H9 (cell line): ENCODE measurements around the gene ARHGAP15. TPM values are rescaled to one million over a fixed set of nuclear protein-coding genes. Genes with fewer than 3 reads are reported as not detected.
A peak's percentile ranks its signal among the peaks of the same experiment; 100 is the strongest.

ENCODE experiments used
- DNase-seq: peaks from one replicate; pipeline ENCODE4 v3.0.0-alpha.2; 2017
- H2AFZ ChIP-seq: one replicate; pipeline ENCODE4 v1.6.1; 2013; ENCODE audit warnings: mild to moderate bottlenecking, low read length, control low read depth, moderate library complexity
- H2AK5ac ChIP-seq: 2 replicates; pipeline ENCODE4 v1.6.1; 2013; ENCODE audit warnings: low read length, control low read depth, mixed read lengths; ENCODE audit not compliant: insufficient read length
- H2BK120ac ChIP-seq: one replicate; pipeline ENCODE4 v1.6.1; 2013; ENCODE audit warnings: low read depth, mild to moderate bottlenecking, low read length, control low read depth, inconsistent platforms; ENCODE audit not compliant: poor library complexity, severe bottlenecking
- H2BK12ac ChIP-seq: 2 replicates; pipeline ENCODE4 v1.6.1; 2013; ENCODE audit warnings: low read length, control low read depth, mixed read lengths, low read depth; ENCODE audit not compliant: insufficient read length
- H2BK15ac ChIP-seq: 2 replicates; pipeline ENCODE4 v1.6.1; 2013; ENCODE audit warnings: low read depth, low read length, control low read depth
- H2BK20ac ChIP-seq: one replicate; pipeline ENCODE4 v1.6.1; 2013; ENCODE audit warnings: low read depth, mild to moderate bottlenecking, low read length, control low read depth, inconsistent platforms; ENCODE audit not compliant: poor library complexity, severe bottlenecking
- H2BK5ac ChIP-seq: 2 replicates; pipeline ENCODE4 v1.6.1; 2013; ENCODE audit warnings: low read length, control low read depth, mixed read lengths; ENCODE audit not compliant: insufficient read length
- H3K14ac ChIP-seq: 2 replicates; pipeline ENCODE4 v1.6.1; 2013; ENCODE audit warnings: low read length, control low read depth; ENCODE audit not compliant: insufficient read depth
- H3K18ac ChIP-seq: 2 replicates; pipeline ENCODE4 v1.6.1; 2013; ENCODE audit warnings: low read depth, mild to moderate bottlenecking, mixed read lengths, low read length, control low read depth; ENCODE audit not compliant: insufficient read length
- H3K23ac ChIP-seq: 2 replicates; pipeline ENCODE4 v1.6.1; 2013; ENCODE audit warnings: low read length, control low read depth, mixed read lengths, low read depth; ENCODE audit not compliant: insufficient read length
- H3K23me2 ChIP-seq: 2 replicates; pipeline ENCODE4 v1.6.1; 2013; ENCODE audit warnings: low read depth, mild to moderate bottlenecking, mixed read lengths, low read length, control low read depth; ENCODE audit not compliant: insufficient read length, poor library complexity, severe bottlenecking
- H3K27ac ChIP-seq: 2 replicates; pipeline ENCODE4 v1.5.1; 2013; ENCODE audit warnings: low read length, control low read depth, mixed read lengths, low read depth; ENCODE audit not compliant: insufficient read length
- H3K27me3 ChIP-seq: 2 replicates; pipeline ENCODE4 v1.6.1; 2013; ENCODE audit warnings: low read length, control low read depth, inconsistent platforms; ENCODE audit not compliant: insufficient read depth
- H3K4ac ChIP-seq: 2 replicates; pipeline ENCODE4 v1.6.1; 2013; ENCODE audit warnings: low read depth, mild to moderate bottlenecking, control low read depth, inconsistent platforms, low read length, moderate library complexity
- H3K4me1 ChIP-seq: 2 replicates; pipeline ENCODE4 v1.6.1; 2013; ENCODE audit warnings: low read length, control low read depth, inconsistent platforms; ENCODE audit not compliant: insufficient read depth
- H3K4me2 ChIP-seq: 2 replicates; pipeline ENCODE4 v1.6.1; 2013; ENCODE audit warnings: low read length, control low read depth, mixed read lengths; ENCODE audit not compliant: insufficient read length, insufficient read depth
- H3K56ac ChIP-seq: 2 replicates; pipeline ENCODE4 v1.6.1; 2013; ENCODE audit warnings: low read depth, mild to moderate bottlenecking, mixed read lengths, low read length, control low read depth; ENCODE audit not compliant: insufficient read length
- H3K79me1 ChIP-seq: 2 replicates; pipeline ENCODE4 v1.6.1; 2013; ENCODE audit warnings: low read depth, mild to moderate bottlenecking, moderate library complexity, low read length, control low read depth, inconsistent platforms; ENCODE audit not compliant: insufficient read depth, poor library complexity, severe bottlenecking
- H3K79me2 ChIP-seq: 2 replicates; pipeline ENCODE4 v1.6.1; 2013; ENCODE audit warnings: low read length, control low read depth, inconsistent platforms; ENCODE audit not compliant: insufficient read depth
- H3K9ac ChIP-seq: 2 replicates; pipeline ENCODE4 v1.6.1; 2013; ENCODE audit warnings: low read length, control low read depth, mixed read lengths; ENCODE audit not compliant: insufficient read length; ENCODE audit errors: extremely low read depth
- H3K9me3 ChIP-seq: one replicate; pipeline ENCODE4 v1.6.1; 2013; ENCODE audit warnings: low read depth, low read length, inconsistent platforms; ENCODE audit not compliant: control insufficient read depth
- H3T11ph ChIP-seq: one replicate; pipeline ENCODE4 v1.6.1; 2013; ENCODE audit warnings: mild to moderate bottlenecking, low read length, control low read depth, inconsistent platforms
- H4K20me1 ChIP-seq: one replicate; pipeline ENCODE4 v1.6.1; 2013; ENCODE audit not compliant: control insufficient read depth, insufficient read length, insufficient read depth
- H4K5ac ChIP-seq: 2 replicates; pipeline ENCODE4 v1.6.1; 2013; ENCODE audit warnings: low read depth, mild to moderate bottlenecking, mixed read lengths, low read length, control low read depth; ENCODE audit not compliant: insufficient read length
- H4K8ac ChIP-seq: replicated peaks from 2 replicates; pipeline ENCODE4 v1.6.1; 2013; ENCODE audit warnings: low read length, control low read depth, mixed read lengths, low read depth; ENCODE audit not compliant: insufficient read length
- H4K91ac ChIP-seq: 2 replicates; pipeline ENCODE4 v1.6.1; 2013; ENCODE audit warnings: low read depth, mild to moderate bottlenecking, moderate library complexity, mixed read lengths, low read length, control low read depth; ENCODE audit not compliant: insufficient read length
- H3K27ac Mint-ChIP-seq, 3 experiments: 2 replicates in 2 of 3; 3 replicates in 1 of 3; pipeline ENCODE4 v1.8.0; 2020 to 2021; ENCODE audit warnings: mixed read lengths in 3 of 3, mild to moderate bottlenecking in 1 of 3, moderate library complexity in 1 of 3
- H3K27me3 Mint-ChIP-seq: 2 replicates; pipeline ENCODE4 v1.8.0; 2021; ENCODE audit warnings: low read depth, mild to moderate bottlenecking, moderate library complexity, mixed read lengths
- H3K36me3 Mint-ChIP-seq, 3 experiments: 2 replicates in 2 of 3; 3 replicates in 1 of 3; pipeline ENCODE4 v1.8.0; 2020 to 2021; ENCODE audit warnings: low read depth in 3 of 3, mixed read lengths in 3 of 3; ENCODE audit not compliant: insufficient read depth in 1 of 3
- H3K4me1 Mint-ChIP-seq, 2 experiments: 2 replicates each; pipeline ENCODE4 v1.8.0; 2020; ENCODE audit warnings: mixed read lengths in 2 of 2
- H3K4me3 Mint-ChIP-seq, 2 experiments: 2 replicates in 1 of 2; 3 replicates in 1 of 2; pipeline ENCODE4 v1.8.0; 2020 to 2021; ENCODE audit warnings: mild to moderate bottlenecking in 2 of 2, mixed read lengths in 2 of 2, moderate library complexity in 1 of 2
- H3K9me3 Mint-ChIP-seq, 2 experiments: 2 replicates in 1 of 2; 3 replicates in 1 of 2; pipeline ENCODE4 v1.8.0; 2020; ENCODE audit warnings: mild to moderate bottlenecking in 2 of 2, mixed read lengths in 2 of 2, moderate library complexity in 1 of 2
- CTCF ChIP-seq: fragments of 200-600 bp; sonication (generic); conservative IDR thresholded peaks from 3 replicates; pipeline ENCODE4 v1.8.0; 2021; ENCODE audit warnings: antibody characterized with exemption, mild to moderate bottlenecking
- WGBS: extraction: QIAGEN DNeasy Blood & Tissue Kit; methylation state at CpG from one replicate; pipeline ENCODE4 v1.1.7; 2013; ENCODE audit warnings: missing lambda C conversion rate, low lambda C conversion rate, mixed read lengths; ENCODE audit not compliant: insufficient read length; ENCODE audit errors: extremely low coverage; 5-methylcytosine and 5-hydroxymethylcytosine counted together
- total RNA-seq: library from RNA; stranded (reverse); gene quantifications from 2 replicates; pipeline ENCODE4 v1.2.1, GENCODE V29; 2021

ARHGAP15 gene
- total RNA-seq, 1 experiment from 2014 or later = not detected

- Histone ChIP-seq H2AK5ac (no peak overlapping the region), H3K9me3 (no peaks in the 10 kb centered on the region), H2BK15ac (no peak overlapping the region), H3K4ac (no peak overlapping the region), H3K4me2 (no peak overlapping the region), H3K23ac (no peak overlapping the region), H3K23me2 (no peaks in the 10 kb centered on the region), H3K9ac (no peak overlapping the region), H3K4me1 (no peaks in the 10 kb centered on the region), H2BK120ac (no peak overlapping the region), H2AFZ (no peak overlapping the region), H4K8ac (no peak overlapping the region), H3K79me1 (no peaks in the 10 kb centered on the region), H3K56ac (no peak overlapping the region), H4K91ac (no peak overlapping the region), H2BK20ac (no peak overlapping the region), H4K5ac (no peak overlapping the region), H3K27ac (no peak overlapping the region), H3K27me3 (no peaks in the 10 kb centered on the region), H3K79me2 (no peaks in the 10 kb centered on the region), H3K18ac (no peak overlapping the region), H4K20me1 (no peaks in the 10 kb centered on the region), H2BK12ac (no peak overlapping the region), H2BK5ac (no peak overlapping the region), H3T11ph (no peak overlapping the region), H3K14ac (no peak overlapping the region)
- Mint-ChIP-seq H3K9me3 (no peaks in the 10 kb centered on the region; a peak in 1 of 5 replicates), H3K27ac (no peak overlapping the region), H3K36me3 (no peaks in the 10 kb centered on the region), H3K27me3 (no peaks in the 10 kb centered on the region), H3K4me3 (no peak overlapping the region), H3K4me1 (no peaks in the 10 kb centered on the region)
- WGBS = no CpG with 5 or more reads among the region's 6 CpGs
- DNase-seq = peak; percentile 55
- TF ChIP-seq CTCF = peak; percentile 73
These were observed 153.5 kb downstream of the ARHGAP15 start for GRCh38 chr2:143282684-143283083.
